HepG2 (cell line): Measurements from ENCODE around the gene RPRD2. TPM values are rescaled to one million over a fixed set of nuclear protein-coding genes. Genes with fewer than 3 reads are reported as not detected.

Experiments
- AHDC1 ChIP-seq: sonication (generic); formaldehyde crosslinking; IDR thresholded peaks from 2 replicates; pipeline ENCODE4 v1.5.1; 2020; ENCODE audit warnings: mild to moderate bottlenecking, missing genetic modification reagents, borderline replicate concordance
- ARID4A ChIP-seq: sonication (generic); formaldehyde crosslinking; IDR thresholded peaks from 2 replicates; pipeline ENCODE4 v1.5.0; 2020; ENCODE audit warnings: mild to moderate bottlenecking, missing genetic modification reagents, borderline replicate concordance
- ARNT ChIP-seq: fragments of 450-650 bp; IDR thresholded peaks from 2 replicates; pipeline ENCODE4 v1.6.1; 2017
- BCLAF1 ChIP-seq: fragments of 450-650 bp; IDR thresholded peaks from 2 replicates; pipeline ENCODE4 v1.6.1; 2017; ENCODE audit warnings: mild to moderate bottlenecking
- CEBPZ ChIP-seq: IDR thresholded peaks from 2 replicates; pipeline ENCODE4 v1.6.1; 2012; ENCODE audit warnings: low read length, improper control_type of control experiment
- ERF ChIP-seq: IDR thresholded peaks from 2 replicates; pipeline ENCODE4 v1.6.1; 2018; ENCODE audit warnings: missing biosample characterization, missing genetic modification reagents
- FOXA3 ChIP-seq: IDR thresholded peaks from 2 replicates; pipeline ENCODE4 v1.6.1; 2016; ENCODE audit warnings: missing genetic modification reagents, missing compliant biosample characterization
- HOXA7 ChIP-seq: sonication (generic); formaldehyde crosslinking; IDR thresholded peaks from 2 replicates; pipeline ENCODE4 v1.8.1; 2022; ENCODE audit warnings: mild to moderate bottlenecking, missing genetic modification reagents, moderate library complexity
- KLF11 ChIP-seq: IDR thresholded peaks from 2 replicates; pipeline ENCODE4 v1.6.1; 2016; ENCODE audit warnings: missing compliant biosample characterization
- RORA ChIP-seq: sonication (generic); formaldehyde crosslinking; IDR thresholded peaks from 2 replicates; pipeline ENCODE4 v1.5.0; 2020; ENCODE audit warnings: mild to moderate bottlenecking, missing genetic modification reagents, moderate library complexity
- TCF12 ChIP-seq, 2 experiments: fragments of 450-650 bp in 1 of 2; sonication (generic) in 1 of 2; formaldehyde crosslinking in 1 of 2; IDR thresholded peaks; 2 replicates each; pipeline versions ENCODE4 v1.6.1 to v1.8.0; 2017 to 2022; ENCODE audit warnings: antibody characterized with exemption in 1 of 2, mild to moderate bottlenecking in 1 of 2, missing genetic modification reagents in 1 of 2, moderate library complexity in 1 of 2
- ZFP41 ChIP-seq: sonication (generic); formaldehyde crosslinking; IDR thresholded peaks from 2 replicates; pipeline ENCODE4 v1.4.0; 2020; ENCODE audit warnings: mild to moderate bottlenecking, missing genetic modification reagents, borderline replicate concordance
- ZNF34 ChIP-seq: sonication (generic); formaldehyde crosslinking; IDR thresholded peaks from 2 replicates; pipeline ENCODE4 v1.4.0; 2020; ENCODE audit warnings: mild to moderate bottlenecking, missing genetic modification reagents, borderline replicate concordance
- ZNF720 ChIP-seq: sonication (generic); formaldehyde crosslinking; IDR thresholded peaks from 2 replicates; pipeline ENCODE4 v1.4.0; 2020; ENCODE audit warnings: missing genetic modification reagents
- polyA plus RNA-seq, 8 experiments: library from polyadenylated mRNA; depleted of rRNA in 3 of 8; stranded (reverse) in 7 of 8; unstranded in 1 of 8; fragments of >200 nt; fragmentation: Illumina TruSeq in 4 of 8; extraction: Trizol in 4 of 8; gene quantifications; 2 replicates each; pipeline versions ENCODE4 v1.2.1 to v1.2.3, GENCODE V29; 2011 to 2016; ENCODE audit warnings: low read depth in 4 of 8, missing spikeins in 1 of 8, mixed read lengths in 1 of 8; ENCODE audit not compliant: insufficient read depth in 1 of 8
- total RNA-seq, 5 experiments: library from RNA; depleted of rRNA; stranded (reverse); fragments of >200 nt; fragmentation: Illumina TruSeq; extraction: Trizol; gene quantifications; 2 replicates each; pipeline ENCODE4 v1.2.3, GENCODE V29; 2016; ENCODE audit warnings: low read depth in 1 of 5

The RPRD2 gene
- total and polyA plus RNA-seq, 2 of the 13 experiments (the other 11 are each of a cell fraction or from before 2014, with no cell fraction given), result 8.0 to 8.9 TPM

- TF ChIP-seq AHDC1 (CRISPR knock-in tag) (no peak), ZNF34 (no peak), KLF11 (CRISPR knock-in tag) (no peak), HOXA7 (CRISPR knock-in tag) (no peak), ZNF720 (no peak), RORA (no peak), BCLAF1 (no peak), TCF12 (IDR thresholded peaks at IDR 0.05) (no peak), TCF12 (CRISPR knock-in tag; IDR thresholded peaks at IDR 0.05) (no peak), CEBPZ (no peak), ZFP41 (CRISPR knock-in tag) (no peak), ERF (CRISPR knock-in tag) (0 out of 2 replicates have a peak, but pooled peaks have one; percentile 62), ARNT (no peak), FOXA3 (CRISPR knock-in tag) (peak; percentile 69), ARID4A (CRISPR knock-in tag) (no peak)
Observed at GRCh38 chr1:150516616-150517015, 152.7 kb downstream of the RPRD2 start (continued).
